Osteocyte (in vitro differentiated cells): Measurements from ENCODE around the gene ACTR1A. TPM values are rescaled to one million over a fixed set of nuclear protein-coding genes. Genes with fewer than 3 reads are reported as not detected.
"Not testable (repeated sequence)": the region's sequence is repeated elsewhere in the genome, so short reads cannot be mapped to it uniquely, and the experiment has no call there.

Experiments used
- DNase-seq: peaks from one replicate; pipeline ENCODE4 v3.0.0; 2021; ENCODE audit warnings: mixed read lengths; ENCODE audit not compliant: unreplicated experiment; ENCODE audit errors: extremely low spot score
- H3K27ac Mint-ChIP-seq: one replicate; pipeline ENCODE4 v1.8.0; 2021; ENCODE audit warnings: mild to moderate bottlenecking, mixed read lengths; ENCODE audit not compliant: unreplicated experiment
- H3K27me3 Mint-ChIP-seq: one replicate; pipeline ENCODE4 v1.8.0; 2021; ENCODE audit warnings: mixed read lengths; ENCODE audit not compliant: unreplicated experiment
- H3K36me3 Mint-ChIP-seq: one replicate; pipeline ENCODE4 v1.8.0; 2021; ENCODE audit warnings: mixed read lengths; ENCODE audit not compliant: unreplicated experiment
- H3K4me1 Mint-ChIP-seq: one replicate; pipeline ENCODE4 v1.8.0; 2021; ENCODE audit warnings: mixed read lengths; ENCODE audit not compliant: unreplicated experiment
- H3K4me3 Mint-ChIP-seq: one replicate; pipeline ENCODE4 v1.8.0; 2021; ENCODE audit warnings: mild to moderate bottlenecking, moderate library complexity, mixed read lengths; ENCODE audit not compliant: unreplicated experiment
- H3K9me3 Mint-ChIP-seq: one replicate; pipeline ENCODE4 v1.8.0; 2021; ENCODE audit warnings: mixed read lengths; ENCODE audit not compliant: unreplicated experiment
- total RNA-seq: library from RNA; stranded (reverse); gene quantifications from 2 replicates; pipeline ENCODE4 v1.2.1, GENCODE V29; 2021
- TF ChIP-seq, protein P1 (sequence below): fragments of 200-600 bp; sonication (generic); IDR thresholded peaks from 2 replicates; pipeline ENCODE4 v1.5.0; 2021; ENCODE audit warnings: antibody characterized with exemption, mild to moderate bottlenecking, moderate library complexity

ACTR1A gene
- total RNA-seq, 1 donor from 2014 or later, result 123 TPM

DNA sequence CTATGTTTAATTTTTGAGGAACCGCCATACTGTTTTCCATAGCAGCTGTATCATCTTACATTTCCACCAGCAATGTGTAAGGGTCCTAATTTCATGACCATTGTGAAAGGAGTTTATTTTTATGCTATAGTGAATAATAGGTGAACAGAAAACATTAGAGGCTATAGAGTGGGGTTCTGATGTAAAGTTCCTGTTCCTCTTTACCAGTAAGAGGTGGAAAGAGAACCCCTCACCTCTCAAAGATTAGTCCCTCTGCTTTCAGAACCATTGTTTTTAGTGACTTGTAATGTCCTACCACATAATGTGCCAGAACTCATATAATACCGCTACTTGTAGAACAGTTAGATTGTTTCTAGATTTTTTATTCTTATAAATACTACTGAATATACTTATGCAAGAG lies 35.4 kb upstream of the ACTR1A start:
- DNase-seq, result no peak
- Mint-ChIP-seq H3K4me3 (no peak overlapping the region), H3K36me3 (peaks cover 2% of the 10 kb centered on the region), H3K4me1 (no peaks in the 10 kb centered on the region), H3K9me3 (no peaks in the 10 kb centered on the region), H3K27me3 (no peaks in the 10 kb centered on the region), H3K27ac (no peak overlapping the region)
- TF ChIP-seq, protein P1, sequence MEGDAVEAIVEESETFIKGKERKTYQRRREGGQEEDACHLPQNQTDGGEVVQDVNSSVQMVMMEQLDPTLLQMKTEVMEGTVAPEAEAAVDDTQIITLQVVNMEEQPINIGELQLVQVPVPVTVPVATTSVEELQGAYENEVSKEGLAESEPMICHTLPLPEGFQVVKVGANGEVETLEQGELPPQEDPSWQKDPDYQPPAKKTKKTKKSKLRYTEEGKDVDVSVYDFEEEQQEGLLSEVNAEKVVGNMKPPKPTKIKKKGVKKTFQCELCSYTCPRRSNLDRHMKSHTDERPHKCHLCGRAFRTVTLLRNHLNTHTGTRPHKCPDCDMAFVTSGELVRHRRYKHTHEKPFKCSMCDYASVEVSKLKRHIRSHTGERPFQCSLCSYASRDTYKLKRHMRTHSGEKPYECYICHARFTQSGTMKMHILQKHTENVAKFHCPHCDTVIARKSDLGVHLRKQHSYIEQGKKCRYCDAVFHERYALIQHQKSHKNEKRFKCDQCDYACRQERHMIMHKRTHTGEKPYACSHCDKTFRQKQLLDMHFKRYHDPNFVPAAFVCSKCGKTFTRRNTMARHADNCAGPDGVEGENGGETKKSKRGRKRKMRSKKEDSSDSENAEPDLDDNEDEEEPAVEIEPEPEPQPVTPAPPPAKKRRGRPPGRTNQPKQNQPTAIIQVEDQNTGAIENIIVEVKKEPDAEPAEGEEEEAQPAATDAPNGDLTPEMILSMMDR, result no peak

DNA sequence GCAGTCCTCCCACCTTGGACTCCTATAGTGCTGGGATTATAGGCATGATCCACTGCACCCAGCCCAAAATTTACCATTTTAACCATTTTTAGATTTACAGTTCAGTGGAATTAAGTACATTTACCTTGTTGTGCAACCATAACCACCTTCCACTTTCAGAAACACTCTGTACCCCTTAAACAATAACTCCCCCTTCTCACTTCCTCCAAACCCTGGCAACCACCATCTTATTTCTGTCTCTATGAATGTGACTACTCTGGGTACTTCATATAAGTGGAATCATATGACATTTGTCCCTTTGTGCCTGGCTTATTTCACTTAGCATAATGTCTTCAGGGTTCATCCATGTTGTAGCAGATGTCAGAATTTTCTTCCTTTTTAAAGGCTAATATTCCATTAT lies 34.9 kb upstream of the ACTR1A start:
- no peak overlapping the region for H3K27ac Mint-ChIP-seq
- no peak overlapping the region for H3K4me3 Mint-ChIP-seq
- peaks cover 5% of the 10 kb centered on the region for H3K36me3 Mint-ChIP-seq
- DNase-seq, result no peak
- H3K9me3 Mint-ChIP-seq, result no peaks in the 10 kb centered on the region
- TF ChIP-seq, protein P1, result no peak
- no peaks in the 10 kb centered on the region for H3K4me1 Mint-ChIP-seq
- no peaks in the 10 kb centered on the region for H3K27me3 Mint-ChIP-seq

DNA sequence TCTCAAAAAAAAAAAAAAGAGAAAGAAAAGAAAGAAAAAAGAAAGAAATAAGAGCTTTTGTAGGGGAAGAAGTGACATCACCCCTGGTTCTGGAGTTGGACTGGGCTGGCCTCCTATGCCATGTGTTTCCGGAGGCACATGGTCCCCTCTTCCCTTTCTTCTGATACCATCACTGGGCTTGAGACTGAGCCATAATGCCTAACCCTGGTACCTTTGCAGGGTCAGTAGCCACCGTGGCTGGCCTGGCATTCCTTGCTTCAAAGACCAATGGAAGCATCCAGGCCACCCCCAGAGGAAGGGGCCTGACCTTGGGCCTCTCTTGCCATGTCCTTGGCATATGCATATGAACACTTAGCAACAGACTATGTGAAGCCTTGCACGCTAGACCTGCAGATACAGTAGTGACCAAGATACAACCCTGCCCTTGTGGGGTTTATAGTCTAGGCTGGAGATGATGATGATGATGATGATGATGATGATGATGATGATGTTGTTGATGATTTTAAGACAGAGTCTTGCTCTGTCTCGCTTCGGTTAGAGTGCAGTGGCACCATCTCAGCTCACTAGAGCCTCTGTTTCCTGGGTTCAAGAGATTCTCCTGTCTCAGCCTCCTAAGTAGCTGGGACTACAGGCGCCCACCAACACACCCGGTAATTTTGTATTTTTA lies 33.1 kb upstream of the ACTR1A start:
- Mint-ChIP-seq H3K4me1 (no peaks in the 10 kb centered on the region), H3K4me3 (no peak overlapping the region), H3K9me3 (no peaks in the 10 kb centered on the region), H3K27me3 (no peaks in the 10 kb centered on the region), H3K36me3 (peaks cover 9% of the 10 kb centered on the region), H3K27ac (no peak overlapping the region)
- no peak for DNase-seq
- TF ChIP-seq, protein P1, result no peak

DNA sequence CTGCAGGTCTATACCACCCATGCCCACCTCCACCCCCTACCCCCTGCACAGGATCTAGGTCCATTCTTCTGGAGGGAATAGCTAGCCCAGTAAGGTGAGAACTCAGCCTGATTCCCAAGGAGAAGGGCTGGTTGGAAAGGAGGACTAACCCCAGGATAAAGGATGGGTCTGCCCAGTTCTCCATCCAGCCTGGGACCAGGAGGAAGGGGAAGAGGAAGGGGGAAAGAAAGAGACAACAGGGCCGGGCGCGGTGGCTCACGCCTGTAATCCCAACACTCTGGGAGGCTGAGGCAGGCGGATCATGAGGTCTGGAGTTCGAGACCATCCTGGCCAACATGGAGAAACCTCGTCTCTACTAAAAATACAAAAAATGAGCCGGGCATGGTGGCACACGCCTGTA lies 32.5 kb upstream of the ACTR1A start:
- H3K27me3 Mint-ChIP-seq, H3K4me1 Mint-ChIP-seq, H3K4me3 Mint-ChIP-seq, DNase-seq, H3K36me3 Mint-ChIP-seq, H3K27ac Mint-ChIP-seq, H3K9me3 Mint-ChIP-seq: not testable (repeated sequence)

DNA sequence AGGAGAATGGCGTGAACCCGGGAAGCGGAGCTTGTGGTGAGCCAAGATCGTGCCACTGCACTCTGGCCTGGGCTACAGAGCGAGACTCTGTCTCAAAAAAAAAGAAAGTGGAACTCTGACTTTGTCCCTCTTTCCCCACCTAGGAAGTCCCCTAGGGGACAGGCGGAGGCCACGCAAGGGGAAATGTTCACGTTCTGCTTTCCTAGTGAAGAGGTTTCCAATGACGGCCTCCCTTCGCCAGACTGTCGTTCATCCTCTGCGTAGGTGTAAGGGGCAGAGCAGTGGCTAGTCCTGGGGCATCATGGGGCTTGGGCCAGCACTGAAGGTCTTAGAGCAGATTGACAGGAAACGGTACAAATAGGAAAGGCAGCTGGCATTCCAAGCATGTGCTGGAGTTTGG lies 31.8 kb upstream of the ACTR1A start:
- no peak for DNase-seq
- peaks cover 9% of the 10 kb centered on the region for H3K36me3 Mint-ChIP-seq
- H3K27me3 Mint-ChIP-seq, result no peaks in the 10 kb centered on the region
- TF ChIP-seq, protein P1, result no peak
- no peak overlapping the region for H3K4me3 Mint-ChIP-seq
- H3K27ac Mint-ChIP-seq, result no peak overlapping the region
- H3K9me3 Mint-ChIP-seq, result no peaks in the 10 kb centered on the region
- no peaks in the 10 kb centered on the region for H3K4me1 Mint-ChIP-seq

DNA sequence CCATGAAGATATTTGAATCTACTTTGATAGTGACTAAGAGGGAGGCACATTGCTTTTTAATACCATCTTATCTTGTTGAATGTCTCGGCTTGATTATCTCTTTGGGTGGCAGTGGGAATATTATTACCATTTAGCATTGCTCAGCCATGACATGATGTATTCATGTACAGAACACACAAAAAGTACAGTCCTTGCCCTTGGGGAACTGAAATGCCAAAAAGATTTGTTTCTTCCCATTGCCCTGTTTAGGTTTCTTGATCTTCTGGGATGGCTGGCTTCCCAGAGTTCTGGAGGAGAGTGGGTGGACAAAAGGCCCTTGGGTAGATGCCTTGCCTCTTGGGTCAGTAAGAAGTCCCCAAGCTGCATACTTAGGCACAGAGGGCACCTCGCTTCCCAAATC lies 25.0 kb upstream of the ACTR1A start:
- peaks cover 10% of the 10 kb centered on the region for H3K36me3 Mint-ChIP-seq
- H3K27ac Mint-ChIP-seq, result no peak overlapping the region
- H3K4me1 Mint-ChIP-seq, result peaks cover 3% of the 10 kb centered on the region
- H3K4me3 Mint-ChIP-seq, result no peak overlapping the region
- no peaks in the 10 kb centered on the region for H3K9me3 Mint-ChIP-seq
- H3K27me3 Mint-ChIP-seq, result no peaks in the 10 kb centered on the region
- DNase-seq, result no peak
- TF ChIP-seq, protein P1, result no peak
